HepG2 (cell line): Measurements from ENCODE around the gene SYNC. TPM values are rescaled to one million over a fixed set of nuclear protein-coding genes. Genes with fewer than 3 reads are reported as not detected.

Source experiments
- ARID4A ChIP-seq: sonication (generic); formaldehyde crosslinking; IDR thresholded peaks from 2 replicates; pipeline ENCODE4 v1.5.0; 2020; ENCODE audit warnings: mild to moderate bottlenecking, missing genetic modification reagents, borderline replicate concordance
- FLYWCH1 ChIP-seq: sonication (generic); formaldehyde crosslinking; IDR thresholded peaks from 2 replicates; pipeline ENCODE4 v1.8.1; 2023; ENCODE audit warnings: mild to moderate bottlenecking, missing genetic modification reagents
- NR2F6 ChIP-seq, 2 experiments: IDR thresholded peaks; 2 replicates each; pipeline ENCODE4 v1.6.1; 2016; ENCODE audit warnings: antibody characterized with exemption in 1 of 2, mild to moderate bottlenecking in 1 of 2
- PRDM10 ChIP-seq: sonication (generic); formaldehyde crosslinking; IDR thresholded peaks from 2 replicates; pipeline ENCODE4 v1.4.0; 2020; ENCODE audit warnings: low read depth, missing genetic modification reagents
- ZBTB40 ChIP-seq, 2 experiments: fragments of 450-650 bp in 1 of 2; sonication (generic) in 1 of 2; formaldehyde crosslinking in 1 of 2; IDR thresholded peaks; 2 replicates each; pipeline versions ENCODE4 v1.6.1 to v1.8.0; 2016 to 2022; ENCODE audit warnings: antibody characterized with exemption in 1 of 2, mild to moderate bottlenecking in 1 of 2, missing genetic modification reagents in 1 of 2
- ZFP36L1 ChIP-seq: sonication (generic); formaldehyde crosslinking; IDR thresholded peaks from 2 replicates; pipeline ENCODE4 v1.8.0; 2022; ENCODE audit warnings: mild to moderate bottlenecking, missing genetic modification reagents, moderate library complexity
- ZFP91 ChIP-seq: sonication (generic); formaldehyde crosslinking; IDR thresholded peaks from 2 replicates; pipeline ENCODE4 v1.9.0; 2022; ENCODE audit warnings: missing genetic modification reagents, mild to moderate bottlenecking, borderline replicate concordance
- polyA plus RNA-seq, 8 experiments: library from polyadenylated mRNA; depleted of rRNA in 3 of 8; stranded (reverse) in 7 of 8; unstranded in 1 of 8; fragments of >200 nt; fragmentation: Illumina TruSeq in 4 of 8; extraction: Trizol in 4 of 8; gene quantifications; 2 replicates each; pipeline versions ENCODE4 v1.2.1 to v1.2.3, GENCODE V29; 2011 to 2016; ENCODE audit warnings: low read depth in 4 of 8, missing spikeins in 1 of 8, mixed read lengths in 1 of 8; ENCODE audit not compliant: insufficient read depth in 1 of 8
- total RNA-seq, 5 experiments: library from RNA; depleted of rRNA; stranded (reverse); fragments of >200 nt; fragmentation: Illumina TruSeq; extraction: Trizol; gene quantifications; 2 replicates each; pipeline ENCODE4 v1.2.3, GENCODE V29; 2016; ENCODE audit warnings: low read depth in 1 of 5

Gene SYNC
- total and polyA plus RNA-seq, 2 of the 13 experiments (the other 11 are each of a cell fraction or from before 2014, with no cell fraction given) = 2.4 to 5.4 TPM

- TF ChIP-seq ARID4A (CRISPR knock-in tag) (peak; percentile 26; the same call in 1 of the 2 replicates), ZBTB40 (IDR thresholded peaks at IDR 0.05) (no peak), ZBTB40 (CRISPR knock-in tag; IDR thresholded peaks at IDR 0.05) (no peak), NR2F6 (IDR thresholded peaks at IDR 0.05) (0 out of 2 replicates have a peak, but pooled peaks have one; percentile 30), NR2F6 (CRISPR knock-in tag; IDR thresholded peaks at IDR 0.05) (peak; percentile 70), PRDM10 (no peak), ZFP36L1 (CRISPR knock-in tag) (no peak), ZFP91 (CRISPR knock-in tag) (0 out of 2 replicates have a peak, but pooled peaks have one; percentile 9), FLYWCH1 (CRISPR knock-in tag) (no peak)
Observed at GRCh38 chr1:32741413-32742198, 39.0 kb upstream of the SYNC start (continued).
